H1 (cell line): Measurements from ENCODE around the gene ZNF622. TPM values are rescaled to one million over a fixed set of nuclear protein-coding genes. Genes with fewer than 3 reads are reported as not detected.

ENCODE experiments used
- RNF2 ChIP-seq: fragments of 200-900, 300-1000 bp; sonication (generic); IDR thresholded peaks from 2 replicates; pipeline ENCODE4 v1.7.1; 2016; ENCODE audit warnings: borderline replicate concordance, low read depth, mild to moderate bottlenecking, antibody characterized with exemption, low read length; ENCODE audit not compliant: poor library complexity, severe bottlenecking; ENCODE audit errors: missing control alignments
- polyA plus RNA-seq, 7 experiments: library from polyadenylated mRNA; depleted of rRNA in 3 of 7; stranded (reverse) in 5 of 7; unstranded in 2 of 7; fragments of >200 nt in 5 of 7; fragments of 200-250 nt in 2 of 7; gene quantifications; 1 replicate in 5 of 7; 2 replicates in 1 of 7; 4 replicates in 1 of 7; pipeline versions ENCODE4 v1.2.1 to v1.2.3, GENCODE V29; 2011 to 2013; ENCODE audit warnings: missing spikeins in 2 of 7, mixed read lengths in 2 of 7
- total RNA-seq: library from RNA; stranded (reverse); fragmentation: NEBNext Ultra II Directional; extraction: Animal tissue kit (Norgen Biotek cat#: 25700); gene quantifications from 2 replicates; pipeline ENCODE4 v1.2.1, GENCODE V29; 2021

ZNF622 gene
- total and polyA plus RNA-seq, 2 of the 8 experiments (the other 6 are each of a cell fraction or from before 2014, with no cell fraction given): 8.8 to 30.8 TPM

DNA sequence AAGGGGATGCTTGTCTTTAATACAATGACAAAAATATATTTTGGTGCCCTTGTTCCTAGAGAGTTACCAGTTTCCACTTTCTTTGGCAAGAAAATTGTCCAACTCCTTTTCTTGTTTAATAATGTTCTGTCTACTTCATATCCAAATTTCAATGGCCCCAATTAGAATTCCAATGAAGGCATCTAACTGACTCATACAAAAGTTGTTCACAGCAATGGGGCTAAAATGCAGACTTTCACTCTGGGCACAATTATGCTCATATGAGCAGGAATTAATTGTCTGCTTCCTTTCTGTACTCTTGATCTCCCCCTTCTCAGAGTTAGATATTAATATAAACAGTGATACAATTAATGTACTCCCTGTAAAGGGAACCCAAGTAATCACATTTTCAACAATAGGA lies 42.1 kb upstream of the ZNF622 start (continued):
- TF ChIP-seq RNF2: no peak
